Activated CD8-positive, alpha-beta memory T cell treated with anti-CD3 and anti-CD28 coated beads, Interleukin-2, amount 50 U/mL, for 48 hours (primary cell): ENCODE measurements around the gene IL22.

Experiments
- DNase-seq: peaks from one replicate; pipeline ENCODE4 v3.0.0-alpha.2; 2020

The IL22 gene, protein sequence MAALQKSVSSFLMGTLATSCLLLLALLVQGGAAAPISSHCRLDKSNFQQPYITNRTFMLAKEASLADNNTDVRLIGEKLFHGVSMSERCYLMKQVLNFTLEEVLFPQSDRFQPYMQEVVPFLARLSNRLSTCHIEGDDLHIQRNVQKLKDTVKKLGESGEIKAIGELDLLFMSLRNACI

DNA sequence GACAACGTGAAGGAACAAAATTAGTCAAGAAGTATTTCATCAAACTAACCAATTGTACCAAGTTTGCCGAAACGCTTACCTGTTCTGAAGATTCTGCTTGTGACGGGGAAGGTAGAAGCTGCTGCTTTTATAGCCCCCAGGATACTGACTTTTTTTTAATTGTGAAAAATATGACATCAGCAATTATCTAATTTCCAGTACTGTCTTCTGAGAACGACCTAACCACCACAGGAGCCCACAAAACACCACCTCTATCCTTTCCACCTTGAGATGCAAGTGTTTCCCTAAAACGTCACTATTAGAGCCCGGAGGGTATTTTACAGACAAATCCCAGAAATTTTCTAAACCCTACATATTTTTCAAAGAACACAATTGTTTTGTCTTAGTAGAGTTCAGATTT is at the start of gene IL22:
Gene IL22 (minus strand): TSS at position 101 of the 400 bp plus-strand sequence. CDS start 156 bp downstream, outside the sequence.
- no peak for DNase-seq

- no peak for DNase-seq
Measured at GRCh38 chr12:68297929-68298328, 44.5 kb upstream of the IL22 start.

DNA sequence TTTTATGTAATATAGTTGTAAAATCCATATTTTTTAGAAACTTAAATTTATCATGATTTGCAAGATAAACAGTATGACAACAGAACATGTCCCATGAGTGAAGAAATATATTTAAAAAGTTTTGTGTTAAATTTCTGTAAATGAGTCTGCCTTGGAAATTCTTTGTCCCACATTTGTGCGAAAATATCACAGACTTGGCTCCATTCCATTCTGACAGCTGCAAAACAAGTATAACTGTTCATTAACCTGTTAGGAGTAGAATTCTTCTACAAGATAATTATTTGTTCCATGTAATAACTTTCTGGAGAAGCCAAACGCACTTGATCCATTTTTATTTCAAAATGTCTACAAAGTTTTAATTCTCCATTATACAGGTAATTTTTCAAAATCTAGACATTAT is 40.8 kb upstream of the IL22 start:
- no peak for DNase-seq

DNA sequence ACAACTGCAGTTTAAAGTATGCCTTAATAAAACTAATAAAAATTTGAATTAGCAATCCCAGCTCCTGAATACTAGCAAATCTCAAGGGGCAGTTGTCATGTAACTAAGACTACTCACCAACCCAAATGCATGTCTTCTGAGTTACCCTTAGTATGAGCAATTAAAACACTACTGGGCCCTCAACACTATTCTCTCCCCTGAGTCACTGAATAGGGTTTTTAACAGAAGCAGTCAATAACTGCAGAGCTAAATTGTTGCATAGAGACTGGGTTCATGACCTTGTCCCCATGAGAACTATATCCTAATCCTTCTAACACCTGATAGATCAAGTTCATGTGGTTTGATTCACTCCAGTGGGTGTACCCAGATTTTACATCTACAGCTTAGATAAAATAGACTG is 39.9 kb upstream of the IL22 start:
- no peak for DNase-seq

- DNase-seq: no peak
Measured at GRCh38 chr12:68292151-68292943, 38.9 kb upstream of the IL22 start.

- no peak for DNase-seq
Measured at GRCh38 chr12:68291396-68292036, 38.1 kb upstream of the IL22 start.

GRCh38 chr12:68290126-68290525 is 36.7 kb upstream of the IL22 start:
- no peak for DNase-seq

DNA sequence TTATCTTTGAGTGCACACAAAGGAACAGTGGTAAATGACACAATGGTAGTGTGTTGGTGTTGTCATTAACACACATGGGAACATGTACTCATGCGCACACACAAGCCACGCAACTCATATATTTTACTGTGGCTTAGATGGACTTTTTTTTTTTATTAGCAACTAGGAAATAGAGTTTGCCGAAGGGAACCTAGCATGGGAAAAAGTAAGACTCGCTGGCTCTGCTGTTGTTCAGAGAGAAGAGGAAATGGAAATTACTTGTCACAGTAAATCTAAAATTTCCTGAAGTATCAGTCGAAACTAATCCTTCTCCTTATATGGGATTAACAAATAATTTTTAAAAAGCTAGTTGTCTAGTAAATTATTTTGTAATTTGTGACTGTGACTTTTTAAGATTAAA is 33.7 kb upstream of the IL22 start:
- no peak for DNase-seq

DNA sequence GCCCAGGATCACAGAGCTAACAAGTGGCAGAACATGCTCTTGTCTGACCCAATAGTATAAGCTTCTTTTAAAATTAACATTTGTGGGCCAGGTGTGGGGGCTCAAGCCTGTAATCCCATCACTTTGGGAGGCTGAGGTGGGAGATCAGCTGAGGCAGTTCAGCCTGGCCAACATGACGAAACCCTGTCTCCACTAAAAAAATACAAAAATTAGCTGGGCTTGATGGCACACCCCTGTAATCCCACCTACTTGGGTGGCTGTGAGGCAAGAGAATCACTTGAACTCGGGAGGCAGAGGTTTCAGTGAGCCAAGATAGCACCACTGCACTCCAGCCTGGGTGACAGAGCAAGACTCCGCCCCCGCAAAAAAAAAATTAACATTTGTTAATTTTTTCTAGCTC is 33.0 kb upstream of the IL22 start:
- no peak for DNase-seq

DNA sequence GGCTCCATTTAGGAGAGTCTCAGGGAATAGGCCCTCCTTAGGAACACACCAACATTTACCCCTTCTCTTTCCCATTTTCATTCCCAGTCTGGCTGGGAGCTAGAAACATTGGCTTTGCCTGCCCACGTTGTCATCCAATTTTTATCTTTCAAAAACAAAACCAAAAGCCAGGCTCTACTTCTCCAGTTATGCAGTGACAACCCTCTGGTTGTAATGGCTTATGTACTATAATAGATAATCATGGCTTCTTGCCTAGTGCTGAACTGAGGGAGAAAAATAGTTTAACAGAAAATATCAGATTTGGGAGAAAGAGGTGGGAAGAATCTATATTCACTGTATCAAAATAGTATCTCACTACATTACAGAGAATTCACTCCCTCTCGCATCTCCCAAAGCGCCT is 32.1 kb upstream of the IL22 start:
- no peak for DNase-seq

GRCh38 chr12:68281322-68282077 is 28.1 kb upstream of the IL22 start:
- no peak for DNase-seq

DNA sequence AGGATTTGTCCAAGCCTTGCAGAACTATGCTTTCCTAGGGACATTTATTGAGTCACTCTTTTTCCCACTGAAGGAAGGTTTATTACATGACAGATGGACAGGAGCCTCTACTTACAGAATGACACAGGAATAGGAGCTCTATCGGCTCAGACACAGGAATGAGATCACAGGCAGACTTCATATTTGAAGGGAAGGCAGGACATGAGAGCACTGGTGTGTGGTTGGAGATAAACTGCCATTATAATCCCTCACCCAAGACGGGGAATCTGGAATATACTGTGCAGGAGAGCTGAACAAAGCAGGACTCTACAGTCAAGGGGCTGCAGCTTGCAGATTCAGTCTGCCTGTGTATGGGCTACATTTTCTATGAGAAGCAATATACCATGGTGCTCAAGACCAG is 26.8 kb upstream of the IL22 start:
- no peak for DNase-seq

GRCh38 chr12:68279227-68280054 is 26.0 kb upstream of the IL22 start:
- no peak for DNase-seq

GRCh38 chr12:68276402-68276930 is 23.1 kb upstream of the IL22 start:
- no peak for DNase-seq

GRCh38 chr12:68272732-68273131 is 19.3 kb upstream of the IL22 start:
- no peak for DNase-seq

DNA sequence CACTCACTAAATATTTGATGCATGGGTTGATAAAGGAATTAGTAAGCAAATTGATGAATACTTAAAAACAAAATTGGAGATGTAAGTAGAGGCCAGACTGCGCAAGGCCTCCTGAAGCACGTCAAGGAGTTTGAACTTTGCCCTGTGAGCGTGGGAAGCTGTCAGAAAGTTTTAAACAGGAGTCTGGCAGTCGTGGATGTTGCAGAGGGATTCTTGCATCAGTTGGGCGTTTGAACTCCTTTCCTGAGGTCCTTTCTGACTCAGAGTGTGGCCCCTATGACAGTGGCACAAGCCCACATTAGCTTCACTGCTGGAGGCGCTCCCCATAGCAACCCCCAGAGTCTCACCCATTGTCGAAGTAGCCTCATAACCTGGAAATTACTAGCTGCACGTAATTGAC is 17.9 kb upstream of the IL22 start:
- DNase-seq: no peak

DNA sequence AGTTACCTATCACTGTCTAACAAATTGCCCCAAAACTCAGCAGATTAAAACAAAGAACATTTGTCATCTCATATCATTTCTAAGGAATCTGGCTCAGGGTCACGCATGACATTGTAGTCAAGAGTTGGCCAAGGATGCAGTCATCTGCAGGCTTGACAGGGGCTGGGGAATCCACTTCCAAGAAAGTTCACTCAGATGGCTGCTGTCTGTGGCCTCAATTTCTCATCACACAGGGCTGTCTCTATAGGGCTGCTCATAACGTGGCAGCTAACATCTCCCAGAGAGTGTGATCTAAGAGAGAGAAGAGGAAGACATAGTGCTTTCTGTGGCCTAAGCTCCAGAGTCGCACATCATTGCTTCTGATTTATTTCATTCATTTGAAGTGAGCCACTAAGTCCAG is 17.0 kb upstream of the IL22 start:
- no peak for DNase-seq

DNA sequence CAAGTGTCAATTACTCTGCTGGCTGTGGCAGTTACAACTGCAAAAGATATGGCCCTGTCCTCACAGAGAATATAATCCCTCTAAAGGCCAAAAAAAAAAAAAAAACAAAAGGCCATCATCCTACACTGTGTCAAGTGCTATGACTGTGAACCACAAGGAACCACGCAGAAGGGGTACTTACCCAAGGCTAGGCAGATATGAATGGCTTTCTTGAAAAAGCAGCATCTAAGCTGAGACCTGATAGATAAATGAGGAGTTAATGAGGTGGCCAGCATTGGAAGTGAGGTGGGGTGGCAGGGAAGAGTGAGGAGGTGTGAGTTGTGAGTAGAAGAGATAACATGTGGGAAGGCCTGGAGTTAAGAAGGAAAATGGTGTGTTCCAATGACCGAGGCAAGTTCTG is 16.4 kb upstream of the IL22 start:
- no peak for DNase-seq

- DNase-seq: no peak
Measured at GRCh38 chr12:68268967-68269366, 15.6 kb upstream of the IL22 start.

DNA sequence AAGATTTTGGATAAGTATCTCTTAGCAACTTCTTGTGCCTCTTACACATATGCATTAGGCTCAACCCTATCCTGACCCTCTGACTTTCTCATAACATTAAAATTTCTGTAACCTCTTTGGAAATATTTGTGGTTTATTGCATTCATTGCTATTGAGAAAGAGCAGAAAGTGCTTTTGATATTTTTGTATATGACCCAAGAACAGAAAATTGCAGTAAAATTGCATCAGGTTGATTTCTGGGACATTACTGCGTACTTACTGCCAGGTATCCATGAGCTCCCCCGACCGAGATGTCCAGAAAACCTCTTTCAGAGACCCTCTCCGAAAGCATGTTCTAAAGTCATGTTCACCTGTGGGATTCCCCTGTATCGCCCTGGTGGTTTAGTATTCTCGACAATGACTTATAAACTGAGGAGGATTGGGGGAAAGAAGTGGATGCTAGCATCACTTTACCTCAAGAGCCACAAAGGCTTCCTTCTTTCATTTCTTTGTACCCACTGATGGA is 14.5 kb upstream of the IL22 start:
- no peak for DNase-seq

DNA sequence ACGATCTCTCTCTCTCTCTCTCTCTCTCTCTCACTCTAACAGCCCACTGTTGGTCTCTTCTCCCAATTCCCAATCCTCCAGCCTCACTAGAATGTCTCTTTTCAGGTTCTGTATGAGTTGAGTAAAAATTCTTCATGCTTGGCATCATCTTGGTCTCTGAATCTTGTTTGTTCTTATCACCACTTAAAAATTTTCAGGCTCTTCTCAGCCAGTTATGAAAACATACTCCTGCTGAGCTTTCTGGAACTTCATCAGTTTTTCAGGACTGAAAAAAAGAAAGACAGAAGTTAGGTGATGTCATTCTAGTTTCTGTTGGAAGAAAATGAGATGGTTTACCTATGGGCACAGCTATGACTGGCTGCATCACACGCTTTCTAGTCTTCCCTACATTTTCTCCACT is 11.5 kb upstream of the IL22 start:
- DNase-seq: no peak
